ENCODE measurements around the gene MBNL3. TPM values are rescaled to one million over a fixed set of nuclear protein-coding genes. Genes with fewer than 3 reads are reported as not detected.

The MBNL3 gene
- total RNA-seq, 4 donors from 2014 or later: 1.7 to 4.5 (median 2.8) TPM

GRCh38 chrX:132369617-132370326 is 119.1 kb downstream of the MBNL3 start:
- ATAC-seq (no peak), DNase-seq (no peak)
- H3K36me3 ChIP-seq: no peaks in the 10 kb centered on the region
- H3K4me1 ChIP-seq: no peaks in the 10 kb centered on the region
- no peak overlapping the region for H3K4me3 ChIP-seq
- H3K9me3 ChIP-seq: no peaks in the 10 kb centered on the region
- no peak overlapping the region for H3K27ac ChIP-seq
- intact Hi-C loops (cut with DNase I; ENCODE audit: low total_unique reads) (no loop called here), in situ Hi-C loops (cut with MboI; ENCODE audit: low sequenced_read_pairs in 4 of 4) (no loop called here)
- H3K27me3 ChIP-seq: no peaks in the 10 kb centered on the region
- no peak for TF ChIP-seq CTCF (IDR thresholded peaks at IDR 0.05 in 4 of 5, conservative IDR thresholded peaks at IDR 0.05 in 1 of 5)
- no peak for TF ChIP-seq POLR2A (IDR thresholded peaks at IDR 0.05)

- Histone ChIP-seq H3K4me3 (no peak overlapping the region), H3K36me3 (no peaks in the 10 kb centered on the region), H3K27ac (no peak overlapping the region), H3K9me3 (no peaks in the 10 kb centered on the region), H3K27me3 (no peaks in the 10 kb centered on the region), H3K4me1 (no peaks in the 10 kb centered on the region)
- intact Hi-C loops (cut with DNase I; ENCODE audit: low total_unique reads) (no loop called here), in situ Hi-C loops (cut with MboI; ENCODE audit: low sequenced_read_pairs in 4 of 4) (no loop called here)
- ATAC-seq: no peak
- no peak for DNase-seq
- TF ChIP-seq CTCF (IDR thresholded peaks at IDR 0.05 in 4 of 5, conservative IDR thresholded peaks at IDR 0.05 in 1 of 5): no peak
- TF ChIP-seq POLR2A (IDR thresholded peaks at IDR 0.05): no peak
These were observed 120.9 kb downstream of the MBNL3 start for GRCh38 chrX:132367984-132368383.

GRCh38 chrX:132367314-132367713 is 121.5 kb downstream of the MBNL3 start:
- H3K27ac ChIP-seq: no peak overlapping the region
- no peaks in the 10 kb centered on the region for H3K27me3 ChIP-seq
- no peak for TF ChIP-seq POLR2A (IDR thresholded peaks at IDR 0.05)
- TF ChIP-seq CTCF (IDR thresholded peaks at IDR 0.05 in 4 of 5, conservative IDR thresholded peaks at IDR 0.05 in 1 of 5): no peak
- H3K4me3 ChIP-seq: no peak overlapping the region
- ATAC-seq: no peak
- no peaks in the 10 kb centered on the region for H3K36me3 ChIP-seq
- H3K9me3 ChIP-seq: no peaks in the 10 kb centered on the region
- intact Hi-C loops (cut with DNase I; ENCODE audit: low total_unique reads): no loop called here
- no peaks in the 10 kb centered on the region for H3K4me1 ChIP-seq
- in situ Hi-C loops (cut with MboI; ENCODE audit: low sequenced_read_pairs in 4 of 4): no loop called here
- no peak for DNase-seq

GRCh38 chrX:132365490-132365889 is 123.3 kb downstream of the MBNL3 start:
- no peak overlapping the region for H3K27ac ChIP-seq
- no peaks in the 10 kb centered on the region for H3K36me3 ChIP-seq
- no peak for TF ChIP-seq CTCF (IDR thresholded peaks at IDR 0.05 in 4 of 5, conservative IDR thresholded peaks at IDR 0.05 in 1 of 5)
- no peak for TF ChIP-seq POLR2A (IDR thresholded peaks at IDR 0.05)
- in situ Hi-C loops (cut with MboI; ENCODE audit: low sequenced_read_pairs in 4 of 4) (no loop called here), intact Hi-C loops (cut with DNase I; ENCODE audit: low total_unique reads) (no loop called here)
- no peak for ATAC-seq
- H3K27me3 ChIP-seq: no peaks in the 10 kb centered on the region
- no peaks in the 10 kb centered on the region for H3K4me1 ChIP-seq
- DNase-seq: no peak
- H3K4me3 ChIP-seq: no peak overlapping the region
- H3K9me3 ChIP-seq: no peaks in the 10 kb centered on the region

GRCh38 chrX:132364313-132364712 is 124.5 kb downstream of the MBNL3 start:
- H3K27me3 ChIP-seq: no peaks in the 10 kb centered on the region
- H3K27ac ChIP-seq: no peak overlapping the region
- H3K9me3 ChIP-seq: no peaks in the 10 kb centered on the region
- TF ChIP-seq CTCF (IDR thresholded peaks at IDR 0.05 in 4 of 5, conservative IDR thresholded peaks at IDR 0.05 in 1 of 5) (no peak), POLR2A (IDR thresholded peaks at IDR 0.05) (no peak)
- in situ Hi-C loops (cut with MboI; ENCODE audit: low sequenced_read_pairs in 4 of 4) (no loop called here), intact Hi-C loops (cut with DNase I; ENCODE audit: low total_unique reads) (no loop called here)
- H3K36me3 ChIP-seq: no peaks in the 10 kb centered on the region
- no peak overlapping the region for H3K4me3 ChIP-seq
- no peaks in the 10 kb centered on the region for H3K4me1 ChIP-seq
- DNase-seq (no peak), ATAC-seq (no peak)
